Measurements from ENCODE around the gene KCND3.

DNA sequence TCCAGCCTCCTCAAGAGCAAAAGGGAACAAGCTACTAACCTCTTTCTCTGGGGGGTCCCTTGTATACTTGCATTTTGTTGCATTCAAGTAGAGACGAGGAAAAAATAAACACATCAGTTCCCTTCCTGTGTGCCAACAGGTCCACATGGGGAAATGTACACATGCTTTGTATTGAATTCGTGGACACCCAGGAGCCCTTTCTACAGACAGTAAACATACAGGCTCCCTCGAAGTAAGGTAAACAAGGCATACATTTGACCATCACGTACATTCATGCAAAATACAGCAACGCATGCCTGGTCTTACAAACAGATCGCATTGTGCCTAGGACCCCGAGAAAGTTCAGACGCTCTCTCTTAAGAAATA, 1.1 kb downstream of the KCND3 start:
- TF ChIP-seq, protein P1, sequence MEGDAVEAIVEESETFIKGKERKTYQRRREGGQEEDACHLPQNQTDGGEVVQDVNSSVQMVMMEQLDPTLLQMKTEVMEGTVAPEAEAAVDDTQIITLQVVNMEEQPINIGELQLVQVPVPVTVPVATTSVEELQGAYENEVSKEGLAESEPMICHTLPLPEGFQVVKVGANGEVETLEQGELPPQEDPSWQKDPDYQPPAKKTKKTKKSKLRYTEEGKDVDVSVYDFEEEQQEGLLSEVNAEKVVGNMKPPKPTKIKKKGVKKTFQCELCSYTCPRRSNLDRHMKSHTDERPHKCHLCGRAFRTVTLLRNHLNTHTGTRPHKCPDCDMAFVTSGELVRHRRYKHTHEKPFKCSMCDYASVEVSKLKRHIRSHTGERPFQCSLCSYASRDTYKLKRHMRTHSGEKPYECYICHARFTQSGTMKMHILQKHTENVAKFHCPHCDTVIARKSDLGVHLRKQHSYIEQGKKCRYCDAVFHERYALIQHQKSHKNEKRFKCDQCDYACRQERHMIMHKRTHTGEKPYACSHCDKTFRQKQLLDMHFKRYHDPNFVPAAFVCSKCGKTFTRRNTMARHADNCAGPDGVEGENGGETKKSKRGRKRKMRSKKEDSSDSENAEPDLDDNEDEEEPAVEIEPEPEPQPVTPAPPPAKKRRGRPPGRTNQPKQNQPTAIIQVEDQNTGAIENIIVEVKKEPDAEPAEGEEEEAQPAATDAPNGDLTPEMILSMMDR (conservative IDR thresholded peaks at IDR 0.05; ENCODE audit: low read depth in 2 of 2): no peak
- TF ChIP-seq EZH2 (IDR thresholded peaks at IDR 0.05; ENCODE audit: low read depth, unreplicated experiment) (no peak), NANOG (IDR thresholded peaks at IDR 0.05; ENCODE audit: borderline replicate concordance) (no peak)
